Measurements from ENCODE around the gene BOLA3. TPM values are rescaled to one million over a fixed set of nuclear protein-coding genes. Genes with fewer than 3 reads are reported as not detected.

The BOLA3 gene
- total RNA-seq, 4 donors from 2014 or later: 29.4 to 46.9 (median 42.8) TPM

DNA sequence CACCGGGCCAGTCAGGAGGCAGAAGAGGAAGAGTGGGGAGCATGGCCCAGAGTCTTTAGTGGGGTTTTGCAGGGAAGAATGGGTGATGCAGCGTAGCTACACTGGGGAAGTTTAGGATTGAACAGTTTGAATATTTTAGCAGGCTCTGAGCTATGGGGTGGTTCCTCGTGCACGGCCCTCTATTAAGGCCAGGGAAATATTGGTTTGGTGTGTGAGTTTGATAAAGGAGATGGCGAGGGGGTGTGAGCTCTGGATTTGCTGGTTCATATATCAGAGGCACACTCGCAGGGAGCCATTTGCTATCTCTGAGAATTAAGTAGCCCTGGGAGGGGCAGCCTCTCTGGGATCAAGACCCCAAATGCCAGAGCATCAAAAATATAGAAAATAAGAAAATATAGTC, 50.1 kb downstream of the BOLA3 start:
- DNase-seq (ENCODE audit: extremely low spot score): no peak
- Histone ChIP-seq H3K27me3 (no peaks in the 10 kb centered on the region), H3K36me3 (peaks cover 51 to 84% (median 61%) of the 10 kb centered on the region in 4 donors), H3K9me3 (no peaks in the 10 kb centered on the region), H3K27ac (replicated peaks in 1 of 4) (no peak overlapping the region), H3K4me3 (no peak overlapping the region), H3K4me1 (no peaks in the 10 kb centered on the region)
- intact Hi-C loops (cut with DNase I): no loop called here
- TF ChIP-seq EP300 (IDR thresholded peaks at IDR 0.05): no peak
- TF ChIP-seq POLR2A (IDR thresholded peaks at IDR 0.05; ENCODE audit: low read depth): no peak
- TF ChIP-seq CTCF (IDR thresholded peaks at IDR 0.05): no peak
- no peak for TF ChIP-seq POLR2AphosphoS5 (IDR thresholded peaks at IDR 0.05)
- WGBS: 87% methylated on average over 6 of the region's 6 CpGs

- H3K27ac ChIP-seq (replicated peaks in 1 of 4): no peak overlapping the region
- intact Hi-C loops (cut with DNase I): no loop called here
- H3K4me3 ChIP-seq: no peak overlapping the region
- no peaks in the 10 kb centered on the region for H3K27me3 ChIP-seq
- no peak for DNase-seq (ENCODE audit: extremely low spot score)
- no peaks in the 10 kb centered on the region for H3K4me1 ChIP-seq
- H3K36me3 ChIP-seq: peaks cover 52 to 84% (median 62%) of the 10 kb centered on the region in 4 donors
- no peaks in the 10 kb centered on the region for H3K9me3 ChIP-seq
- 100% methylated on average over 2 of the region's 2 CpGs for WGBS
- no peak for TF ChIP-seq POLR2A (IDR thresholded peaks at IDR 0.05; ENCODE audit: low read depth)
- no peak for TF ChIP-seq EP300 (IDR thresholded peaks at IDR 0.05)
- no peak for TF ChIP-seq POLR2AphosphoS5 (IDR thresholded peaks at IDR 0.05)
- TF ChIP-seq CTCF (IDR thresholded peaks at IDR 0.05): no peak
These were observed 51.7 kb downstream of the BOLA3 start for GRCh38 chr2:74096052-74096451.

- H3K27ac ChIP-seq (replicated peaks in 1 of 4): no peak overlapping the region
- no peak for DNase-seq (ENCODE audit: extremely low spot score)
- TF ChIP-seq POLR2AphosphoS5 (IDR thresholded peaks at IDR 0.05): no peak
- no peak for TF ChIP-seq POLR2A (IDR thresholded peaks at IDR 0.05; ENCODE audit: low read depth)
- TF ChIP-seq EP300 (IDR thresholded peaks at IDR 0.05): no peak
- TF ChIP-seq CTCF (IDR thresholded peaks at IDR 0.05): no peak
- 72% methylated on average over 3 of the region's 3 CpGs for WGBS
- no peaks in the 10 kb centered on the region for H3K27me3 ChIP-seq
- H3K9me3 ChIP-seq: no peaks in the 10 kb centered on the region
- intact Hi-C loops (cut with DNase I): no loop called here
- no peak overlapping the region for H3K4me3 ChIP-seq
- no peaks in the 10 kb centered on the region for H3K4me1 ChIP-seq
- H3K36me3 ChIP-seq: peaks cover 52 to 84% (median 62%) of the 10 kb centered on the region in 4 donors
These were observed 52.1 kb downstream of the BOLA3 start for GRCh38 chr2:74095632-74096031.

- TF ChIP-seq CTCF (IDR thresholded peaks at IDR 0.05) (no peak), POLR2AphosphoS5 (IDR thresholded peaks at IDR 0.05) (no peak), POLR2A (IDR thresholded peaks at IDR 0.05; ENCODE audit: low read depth) (no peak), EP300 (IDR thresholded peaks at IDR 0.05) (no peak)
- 89% methylated on average over 7 of the region's 7 CpGs for WGBS
- no peak for DNase-seq (ENCODE audit: extremely low spot score)
- Histone ChIP-seq H3K9me3 (no peaks in the 10 kb centered on the region), H3K27me3 (no peaks in the 10 kb centered on the region), H3K4me3 (no peak overlapping the region), H3K4me1 (no peaks in the 10 kb centered on the region), H3K27ac (replicated peaks in 1 of 4) (no peak overlapping the region), H3K36me3 (peaks cover 47 to 84% (median 62%) of the 10 kb centered on the region in 4 donors)
- intact Hi-C loops (cut with DNase I): no loop called here
These were observed 53.4 kb downstream of the BOLA3 start for GRCh38 chr2:74094291-74094690.

- no peak for DNase-seq (ENCODE audit: extremely low spot score)
- 94% methylated on average over 4 of the region's 6 CpGs for WGBS
- peaks cover 46 to 82% (median 57%) of the 10 kb centered on the region in 4 donors for H3K36me3 ChIP-seq
- TF ChIP-seq CTCF (IDR thresholded peaks at IDR 0.05) (no peak), EP300 (IDR thresholded peaks at IDR 0.05) (no peak)
- intact Hi-C loops (cut with DNase I): no loop called here
- H3K9me3 ChIP-seq: no peaks in the 10 kb centered on the region
- no peak overlapping the region for H3K4me3 ChIP-seq
- no peak overlapping the region for H3K27ac ChIP-seq (replicated peaks in 1 of 4)
- H3K4me1 ChIP-seq: no peaks in the 10 kb centered on the region
- H3K27me3 ChIP-seq: no peaks in the 10 kb centered on the region
These were observed 53.9 kb downstream of the BOLA3 start for GRCh38 chr2:74093840-74094239.

Data from esophagus muscularis mucosa (tissue), 4 donors.